Heart right ventricle (tissue), 16 donors: ENCODE measurements around the gene CTPS1. TPM values are rescaled to one million over a fixed set of nuclear protein-coding genes. Genes with fewer than 3 reads are reported as not detected.

Source experiments
- ATAC-seq, 8 donors: fragments of 200-7000 bp; cut with Tn5 transposase; one replicate each; pipeline ENCODE4 v1.9.1; 2020; ENCODE audit warnings: mild to moderate bottlenecking in 8 of 8, moderate library complexity in 8 of 8, moderate number of reproducible peaks in 1 of 8
- DNase-seq, 2 donors: peaks; one replicate each; pipeline ENCODE4 v3.0.0-alpha.2; 2020
- H3K27ac ChIP-seq, 10 donors: fragments of 200-600 bp; sonication (generic) in 2 of 10; one replicate each; pipeline versions ENCODE4 v1.5.0 to v1.8.0; 2020 to 2022; ENCODE audit warnings: mild to moderate bottlenecking in 3 of 10
- H3K27me3 ChIP-seq, 7 donors: fragments of 200-600 bp; one replicate each; pipeline ENCODE4 v1.8.0; 2021 to 2022; ENCODE audit warnings: mild to moderate bottlenecking in 2 of 7
- H3K36me3 ChIP-seq, 9 donors: fragments of 200-600 bp; sonication (generic) in 1 of 9; one replicate each; pipeline versions ENCODE4 v1.5.0 to v1.8.0; 2020 to 2022; ENCODE audit warnings: mild to moderate bottlenecking in 2 of 9
- H3K4me1 ChIP-seq, 9 donors: fragments of 200-600 bp; sonication (generic) in 1 of 9; one replicate each; pipeline versions ENCODE4 v1.5.0 to v1.8.0; 2020 to 2022; ENCODE audit warnings: mild to moderate bottlenecking in 4 of 9
- H3K4me3 ChIP-seq, 10 donors: fragments of 200-600 bp; sonication (generic) in 2 of 10; one replicate each; pipeline versions ENCODE4 v1.5.0 to v1.8.0; 2020 to 2022; ENCODE audit warnings: mild to moderate bottlenecking in 7 of 10, moderate library complexity in 2 of 10
- H3K9me3 ChIP-seq, 11 donors: fragments of 200-600 bp in 10 of 11; sonication (generic) in 2 of 11; one replicate each; pipeline versions ENCODE4 v1.5.0 to v1.8.0; 2013 to 2022; ENCODE audit warnings: mild to moderate bottlenecking in 2 of 11, control low read depth in 1 of 11, moderate library complexity in 1 of 11
- CTCF ChIP-seq, 9 donors: fragments of 200-600 bp; sonication (generic) in 2 of 9; IDR thresholded peaks; one replicate each; pipeline versions ENCODE4 v1.5.0 to v1.8.0; 2021 to 2022; ENCODE audit warnings: antibody characterized with exemption in 9 of 9, mild to moderate bottlenecking in 5 of 9, moderate library complexity in 1 of 9
- WGBS, 2 donors: extraction: QIAGEN DNeasy Blood & Tissue Kit; methylation state at CpG; one replicate each; pipeline ENCODE4 v1.1.7; 2013; ENCODE audit warnings: inconsistent platforms in 1 of 2; 5-methylcytosine and 5-hydroxymethylcytosine counted together
- intact Hi-C, 10 donors: fragments of 100-400 bp; cut with DNase I; formaldehyde crosslinking; loops; one replicate each; pipeline versions ENCODE4 v1.11.1 to v1.14.2; 2022
- polyA plus RNA-seq, 2 donors: library from polyadenylated mRNA; stranded (reverse); fragments of 200-250 nt; gene quantifications; one replicate each; pipeline ENCODE4 v1.2.3, GENCODE V29; 2013
- total RNA-seq, 10 donors: library from RNA; stranded (reverse); fragmentation: NEBNext Ultra II Directional in 3 of 10; extraction: Animal tissue kit (Norgen Biotek cat#: 25700) in 3 of 10; gene quantifications; one replicate each; pipeline versions ENCODE4 v1.2.1 to v1.2.4, GENCODE V29; 2021 to 2023
- donor health status: Arrhythmogenic right ventricular cardiomyopathy.
- donor health status: ischemic (EF 13 %, LVEDD 7.1; RV severe dilation, severe dysfunction).
- donor health status: healthy with polysubstance abuse.
- donor health status: DM: no; HTN: yes; CAD: no.
- donor health status: DM: no; HTN: no; CAD: no.
- donor health status: ischemic (EF 25% LVEDD 6.9; RV normal size, moderate dysfunction).
- donor health status: ischemic (EF 25% LVEDD 5.7; RV mildly dilated, moderate dysfunction).
- donor health status: healthy.
- donor health status: DM: yes; HTN: yes; CAD: no.
- donor health status: Ischemic cardiomyopathy.
- donor health status: ischemic (EF 35%, LVEDD 5.7; RV mildly dilated, moderate dysfunction).
- donor health status: nonischemic (EF 11% LVEDD 7.7; RV severe dilation, severe dysfunction).
- donor health status: DM: yes; HTN: yes; CAD: no.
- donor health status: PGD.
- donor health status: ischemic (EF 29% LVEDD 5.4; RV normal size, mild dysfunction).
- donor health status: nonischemic (EF 23%, LVEDD 6.1; RV moderate dilation, normal function).

The CTPS1 gene
- total and polyA plus RNA-seq, 12 donors, result 4.6 to 12.1 (median 7.1) TPM

- Histone ChIP-seq H3K27ac (no peak overlapping the region), H3K36me3 (no peaks in the 10 kb centered on the region), H3K9me3 (no peaks in the 10 kb centered on the region), H3K4me1 (no peaks in the 10 kb centered on the region), H3K27me3 (no peaks in the 10 kb centered on the region), H3K4me3 (no peak overlapping the region)
- TF ChIP-seq CTCF (IDR thresholded peaks at IDR 0.05), result no peak
- WGBS, 2 donors, result 70 to 92% methylated on average over 4 of the region's 4 CpGs
- DNase-seq (no peak), ATAC-seq (no peak)
- intact Hi-C loops, result loop anchor here in 1 of 10 donors (10.0 kb wide), 1 partner anchor 342 kb away; no protein-coding TSS in a partner anchor
Observed at GRCh38 chr1:40966417-40966816, 13.1 kb upstream of the CTPS1 start.

GRCh38 chr1:40969445-40969844 lies 10.1 kb upstream of the CTPS1 start:
- intact Hi-C loops, result loop anchor here in 1 of 10 donors (10.0 kb wide), 1 partner anchor 345 kb away; no protein-coding TSS in a partner anchor
- H3K4me3 ChIP-seq, result no peak overlapping the region
- WGBS, 2 donors, result 93 to 95% methylated on average over 6 of the region's 6 CpGs
- DNase-seq (no peak), ATAC-seq (no peak)
- no peak for TF ChIP-seq CTCF (IDR thresholded peaks at IDR 0.05)
- H3K27me3 ChIP-seq, result no peaks in the 10 kb centered on the region
- no peaks in the 10 kb centered on the region for H3K9me3 ChIP-seq
- no peaks in the 10 kb centered on the region for H3K36me3 ChIP-seq
- H3K27ac ChIP-seq, result no peak overlapping the region
- H3K4me1 ChIP-seq, result peaks cover 0 to 5% (median 0%) of the 10 kb centered on the region in 9 donors

- ATAC-seq (no peak), DNase-seq (no peak)
- peaks cover 0 to 5% (median 0%) of the 10 kb centered on the region in 9 donors for H3K4me1 ChIP-seq
- no peak for TF ChIP-seq CTCF (IDR thresholded peaks at IDR 0.05)
- no peak overlapping the region for H3K27ac ChIP-seq
- H3K4me3 ChIP-seq, result no peak overlapping the region
- WGBS, 2 donors, result 76 to 100% methylated on average over 1 of the region's 1 CpG
- intact Hi-C loops, result no loop called here
- H3K36me3 ChIP-seq, result no peaks in the 10 kb centered on the region
- no peaks in the 10 kb centered on the region for H3K9me3 ChIP-seq
- H3K27me3 ChIP-seq, result no peaks in the 10 kb centered on the region
Observed at GRCh38 chr1:40971966-40972365, 7.5 kb upstream of the CTPS1 start.

GRCh38 chr1:40973912-40974311 lies 5.6 kb upstream of the CTPS1 start:
- H3K36me3 ChIP-seq, result no peaks in the 10 kb centered on the region
- H3K27ac ChIP-seq, result no peak overlapping the region
- WGBS, 2 donors, result 61 to 65% methylated on average over 2 of the region's 2 CpGs
- no peaks in the 10 kb centered on the region for H3K27me3 ChIP-seq
- DNase-seq (no peak), ATAC-seq (no peak)
- intact Hi-C loops, result no loop called here
- no peaks in the 10 kb centered on the region for H3K9me3 ChIP-seq
- H3K4me1 ChIP-seq, result peaks cover 0 to 8% (median under 1%) of the 10 kb centered on the region in 9 donors
- no peak overlapping the region for H3K4me3 ChIP-seq
- no peak for TF ChIP-seq CTCF (IDR thresholded peaks at IDR 0.05)
